Esophagus squamous epithelium (tissue), 5 donors: ENCODE data around the gene JPT2. TPM values are rescaled to one million over a fixed set of nuclear protein-coding genes. Genes with fewer than 3 reads are reported as not detected.
A peak's percentile ranks its signal among the peaks of the same experiment; 100 is the strongest.
"Not testable (repeated sequence)": the region's sequence is repeated elsewhere in the genome, so short reads cannot be mapped to it uniquely, and the experiment has no call there.

Experiments used
- DNase-seq: peaks from one replicate; lab custom pipeline; 2025; lab: John Stamatoyannopoulos, UW
- H3K27ac ChIP-seq, 4 donors: fragments of 200-600 bp; sonication (generic); one replicate each; pipeline ENCODE4 v1.5.1; 2016 to 2019; ENCODE audit warnings: mild to moderate bottlenecking in 1 of 4
- H3K27me3 ChIP-seq, 4 donors: fragments of 200-600 bp; sonication (generic); 1 replicate in 3 of 4; 2 replicates in 1 of 4; pipeline versions ENCODE4 v1.5.1 to v1.6.0; 2017 to 2021; ENCODE audit warnings: antibody characterized with exemption in 1 of 4
- H3K36me3 ChIP-seq, 3 donors: fragments of 200-600 bp; sonication (generic); one replicate each; pipeline ENCODE4 v1.5.1; 2016 to 2019
- H3K4me1 ChIP-seq, 3 donors: fragments of 200-600 bp; sonication (generic); one replicate each; pipeline ENCODE4 v1.5.1; 2017 to 2019
- H3K4me3 ChIP-seq, 4 donors: fragments of 200-600 bp; sonication (generic); 1 replicate in 3 of 4; 2 replicates in 1 of 4; pipeline ENCODE4 v1.5.1; 2016 to 2019; ENCODE audit warnings: mild to moderate bottlenecking in 2 of 4, moderate library complexity in 1 of 4
- H3K9me3 ChIP-seq, 3 donors: fragments of 200-600 bp; sonication (generic); one replicate each; pipeline ENCODE4 v1.5.1; 2016 to 2019
- POLR2A ChIP-seq, 4 donors: fragments of 450-650 bp; IDR thresholded peaks; one replicate each; pipeline ENCODE4 v1.6.1; 2017; ENCODE audit warnings: antibody characterized with exemption in 4 of 4, mild to moderate bottlenecking in 4 of 4, moderate library complexity in 3 of 4
- WGBS, 2 donors: methylation state at CpG; one replicate each; pipeline ENCODE4 v1.1.5; 2018; 5-methylcytosine and 5-hydroxymethylcytosine counted together
- intact Hi-C: fragments of 100-400 bp; cut with DNase I; formaldehyde crosslinking; loops from one replicate; pipeline ENCODE4 v1.15.0; 2022
- total RNA-seq, 4 donors: library from RNA; depleted of rRNA; stranded (reverse); fragments of >200 nt; gene quantifications; one replicate each; pipeline ENCODE4 v1.1.0, GENCODE V29; 2016
- TF ChIP-seq, protein P1 (sequence below), 6 experiments: fragments of 450-650 bp in 4 of 6; fragments of 200-600 bp in 2 of 6; sonication (generic) in 2 of 6; IDR thresholded peaks; one replicate each; pipeline ENCODE4 v1.5.1; 2016 to 2019; ENCODE audit warnings: antibody characterized with exemption in 6 of 6, mild to moderate bottlenecking in 4 of 6, moderate library complexity in 4 of 6
- donor health status: DM: yes; HTN: yes; CAD: no.

Gene JPT2
- total RNA-seq, 4 donors from 2014 or later = 45.6 to 68.0 (median 48.6) TPM

GRCh38 chr16:1712791-1713261 lies 34.7 kb downstream of the JPT2 start:
- no peaks in the 10 kb centered on the region for H3K27me3 ChIP-seq
- H3K9me3 ChIP-seq = no peaks in the 10 kb centered on the region
- intact Hi-C loops = loop anchor here (10.0 kb wide), 1 partner anchor 98 kb away; the partner anchor contains the start of genes CRAMP1 and IFT140
- TF ChIP-seq POLR2A (IDR thresholded peaks at IDR 0.05) = no peak
- TF ChIP-seq, protein P1, sequence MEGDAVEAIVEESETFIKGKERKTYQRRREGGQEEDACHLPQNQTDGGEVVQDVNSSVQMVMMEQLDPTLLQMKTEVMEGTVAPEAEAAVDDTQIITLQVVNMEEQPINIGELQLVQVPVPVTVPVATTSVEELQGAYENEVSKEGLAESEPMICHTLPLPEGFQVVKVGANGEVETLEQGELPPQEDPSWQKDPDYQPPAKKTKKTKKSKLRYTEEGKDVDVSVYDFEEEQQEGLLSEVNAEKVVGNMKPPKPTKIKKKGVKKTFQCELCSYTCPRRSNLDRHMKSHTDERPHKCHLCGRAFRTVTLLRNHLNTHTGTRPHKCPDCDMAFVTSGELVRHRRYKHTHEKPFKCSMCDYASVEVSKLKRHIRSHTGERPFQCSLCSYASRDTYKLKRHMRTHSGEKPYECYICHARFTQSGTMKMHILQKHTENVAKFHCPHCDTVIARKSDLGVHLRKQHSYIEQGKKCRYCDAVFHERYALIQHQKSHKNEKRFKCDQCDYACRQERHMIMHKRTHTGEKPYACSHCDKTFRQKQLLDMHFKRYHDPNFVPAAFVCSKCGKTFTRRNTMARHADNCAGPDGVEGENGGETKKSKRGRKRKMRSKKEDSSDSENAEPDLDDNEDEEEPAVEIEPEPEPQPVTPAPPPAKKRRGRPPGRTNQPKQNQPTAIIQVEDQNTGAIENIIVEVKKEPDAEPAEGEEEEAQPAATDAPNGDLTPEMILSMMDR (IDR thresholded peaks at IDR 0.05) = no peak
- 74 to 78% methylated on average over 6 to 10 of the region's 14 CpGs for WGBS, 2 donors
- DNase-seq = no peak
- H3K36me3 ChIP-seq = peaks cover 0 to 24% (median 0%) of the 10 kb centered on the region in 3 donors
- no peak overlapping the region for H3K4me3 ChIP-seq
- H3K4me1 ChIP-seq = peaks cover 12 to 46% (median 12%) of the 10 kb centered on the region in 3 donors
- peak overlapping the region in 1 of 4 donors; percentile 21 for H3K27ac ChIP-seq

DNA sequence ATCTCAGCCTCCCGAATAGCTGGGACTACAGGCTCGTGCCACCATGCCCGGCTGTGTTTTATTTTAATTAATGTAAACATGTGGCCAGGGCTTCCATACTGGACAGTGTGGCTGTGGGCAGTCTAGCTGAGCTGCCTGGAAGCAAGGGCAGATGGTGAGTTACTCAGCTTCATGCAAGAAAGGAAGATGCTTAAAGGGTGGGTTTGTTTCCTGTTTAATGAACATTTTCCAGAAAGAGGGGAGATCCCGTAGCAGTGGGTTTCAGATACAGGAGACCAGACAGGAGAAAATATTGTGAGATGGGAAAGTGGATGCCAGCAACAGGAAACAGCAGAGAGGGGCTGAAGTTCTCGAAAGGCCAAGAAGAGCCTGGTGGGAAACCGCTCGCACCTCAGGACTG lies 35.3 kb downstream of the JPT2 start:
- TF ChIP-seq, protein P1 (IDR thresholded peaks at IDR 0.05) = no peak
- TF ChIP-seq POLR2A (IDR thresholded peaks at IDR 0.05) = no peak
- Histone ChIP-seq H3K9me3 (no peaks in the 10 kb centered on the region), H3K27me3 (no peaks in the 10 kb centered on the region), H3K4me1 (peaks cover 7 to 46% (median 7%) of the 10 kb centered on the region in 3 donors), H3K27ac (peak overlapping the region in 1 of 4 donors; percentile 21), H3K36me3 (peaks cover 0 to 23% (median 0%) of the 10 kb centered on the region in 3 donors), H3K4me3 (no peak overlapping the region)
- intact Hi-C loops = loop anchor here (10.0 kb wide), 1 partner anchor 99 kb away; the partner anchor contains the start of genes CRAMP1 and IFT140
- no peak for DNase-seq
- WGBS, 2 donors = 68 to 77% methylated on average over 4 to 7 of the region's 7 CpGs

GRCh38 chr16:1713933-1714332 lies 35.9 kb downstream of the JPT2 start:
- H3K27me3 ChIP-seq = no peaks in the 10 kb centered on the region
- H3K9me3 ChIP-seq = no peaks in the 10 kb centered on the region
- peaks cover 3 to 45% (median 5%) of the 10 kb centered on the region in 3 donors for H3K4me1 ChIP-seq
- 60 to 63% methylated on average over 1 to 8 of the region's 14 CpGs for WGBS, 2 donors
- H3K27ac ChIP-seq = peak overlapping the region in 1 of 4 donors; percentile 3
- H3K4me3 ChIP-seq = no peak overlapping the region
- H3K36me3 ChIP-seq = peaks cover 0 to 18% (median 0%) of the 10 kb centered on the region in 3 donors
- intact Hi-C loops = loop anchor here (10.0 kb wide), 1 partner anchor 99 kb away; the partner anchor contains the start of genes CRAMP1 and IFT140
- DNase-seq = peak; percentile 17
- TF ChIP-seq POLR2A (IDR thresholded peaks at IDR 0.05) = no peak

DNA sequence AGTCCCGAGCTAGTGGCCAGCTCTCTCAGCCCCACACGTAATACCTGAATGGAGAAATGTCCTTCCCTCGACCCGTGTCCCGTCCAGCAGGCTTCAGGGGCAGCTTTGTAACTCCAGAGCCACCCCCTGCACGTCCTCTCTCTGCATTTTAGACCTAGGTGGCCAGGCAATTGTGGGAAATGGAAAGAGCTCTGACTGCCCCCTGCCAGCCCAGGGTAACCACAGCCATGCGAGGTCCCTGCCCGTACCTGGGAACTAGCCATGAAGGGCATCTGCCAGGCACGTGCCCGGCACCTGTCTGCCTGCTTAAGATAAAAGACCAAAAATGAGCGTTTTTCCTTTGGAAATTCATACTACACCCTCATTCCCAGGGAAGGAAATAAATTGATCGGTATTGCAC lies 37.1 kb downstream of the JPT2 start:
- 91 to 94% methylated on average over 8 to 10 of the region's 12 CpGs for WGBS, 2 donors
- TF ChIP-seq, protein P1 (IDR thresholded peaks at IDR 0.05) = no peak
- no peak for TF ChIP-seq POLR2A (IDR thresholded peaks at IDR 0.05)
- H3K9me3 ChIP-seq = no peaks in the 10 kb centered on the region
- no peak for DNase-seq
- peaks cover 0 to 13% (median 0%) of the 10 kb centered on the region in 3 donors for H3K36me3 ChIP-seq
- no peak overlapping the region for H3K4me3 ChIP-seq
- H3K4me1 ChIP-seq = peaks cover 0 to 47% (median 5%) of the 10 kb centered on the region in 3 donors
- intact Hi-C loops = loop anchor here (10.0 kb wide), 1 partner anchor 100 kb away; the partner anchor contains the start of genes CRAMP1 and IFT140
- H3K27me3 ChIP-seq = no peaks in the 10 kb centered on the region
- no peak overlapping the region for H3K27ac ChIP-seq

DNA sequence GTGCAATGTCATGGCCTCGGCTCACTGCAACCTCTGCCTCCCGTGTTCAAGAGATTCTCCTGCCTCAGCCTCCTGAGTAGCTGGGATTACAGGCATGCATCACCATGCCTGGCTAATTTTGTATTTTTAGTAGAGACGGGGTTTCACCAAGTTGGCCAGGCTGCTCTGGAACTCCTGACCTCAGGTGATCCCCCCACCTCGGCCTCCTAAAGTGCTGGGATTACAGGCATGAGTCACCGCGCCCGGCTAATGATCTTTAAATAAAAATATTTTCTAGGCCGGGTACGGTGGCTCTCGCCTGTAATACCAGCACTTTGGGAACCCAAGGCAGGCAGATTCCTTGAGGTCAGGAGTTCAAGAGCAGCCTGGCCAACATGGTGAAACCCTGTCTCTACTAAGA lies 40.2 kb downstream of the JPT2 start:
- not testable (repeated sequence) for DNase-seq, H3K27me3 ChIP-seq, H3K27ac ChIP-seq, H3K36me3 ChIP-seq, H3K9me3 ChIP-seq, H3K4me3 ChIP-seq
- 48% methylated on average over 10 of the region's 10 CpGs for WGBS, 2 donors
- intact Hi-C loops = loop anchor here (10.0 kb wide), 1 partner anchor 103 kb away; the partner anchor contains the start of genes CRAMP1 and IFT140
- peaks cover 17 to 60% (median 19%) of the 10 kb centered on the region in 3 donors for H3K4me1 ChIP-seq

- H3K9me3 ChIP-seq, H3K4me3 ChIP-seq, DNase-seq, H3K36me3 ChIP-seq, H3K27me3 ChIP-seq: not testable (repeated sequence)
- intact Hi-C loops = loop anchor here (10.0 kb wide), 1 partner anchor 105 kb away; the partner anchor contains the start of genes CRAMP1 and IFT140
- peak overlapping the region in 1 of 4 donors; percentile 25 for H3K27ac ChIP-seq
- WGBS, 2 donors = 78 to 81% methylated on average over 12 of the region's 12 CpGs
- H3K4me1 ChIP-seq = peaks cover 19 to 60% (median 22%) of the 10 kb centered on the region in 3 donors
Observed at GRCh38 chr16:1719559-1720229, 41.6 kb downstream of the JPT2 start.
